HCT116 (cell line): ENCODE results near the gene SLC6A13. TPM values are rescaled to one million over a fixed set of nuclear protein-coding genes. Genes with fewer than 3 reads are reported as not detected.

Experiments
- ATAC-seq: fragments of 200-7000 bp; cut with Tn5 transposase; 2 replicates; pipeline ENCODE4 v1.9.1; 2020; ENCODE audit warnings: mild to moderate bottlenecking, moderate library complexity
- BruUV-seq: library from RNA; stranded (reverse); fragments of 400-500 nt; replicated peaks from 2 replicates; lab custom pipeline; 2021; lab: Mats Ljungman, UMichigan
- CTCF ChIA-PET: fragments of 300-600 bp; sonication (Branson Sonifier 250); formaldehyde crosslinking; loops from one replicate; lab custom pipeline; 2021; ENCODE audit warnings: antibody characterized with exemption; lab: Charles Lee
- POLR2A ChIA-PET: fragments of 300-600, 350-600 bp; sonication (Branson Sonifier 250); formaldehyde crosslinking; loops from one replicate; lab custom pipeline; 2021; ENCODE audit warnings: antibody characterized with exemption; lab: Charles Lee
- RAD21 ChIA-PET, 2 experiments: fragments of 300-600 bp; sonication (Branson Sonifier 250); formaldehyde crosslinking; loops; one replicate each; lab custom pipeline; 2023; ENCODE audit warnings: low total read pairs in 2 of 2; ENCODE audit not compliant: uncharacterized antibody in 2 of 2, unreplicated experiment in 2 of 2, low non-redundant PET in 1 of 2; lab: Charles Lee
- DNase-seq: peaks from one replicate; pipeline ENCODE4 v3.0.0-alpha.2; 2010; ENCODE audit warnings: low read depth, low spot score
- H2AFZ ChIP-seq: fragments of 200-600 bp; shearing (Covaris generic), sonication (generic); 2 replicates; pipeline ENCODE4 v1.6.1; 2017; ENCODE audit warnings: low read depth, mixed run types, mixed read lengths, antibody characterized with exemption, low read length; ENCODE audit not compliant: poor library complexity, severe bottlenecking
- H3K27ac ChIP-seq: 2 replicates; pipeline ENCODE4 v1.5.1; 2012; ENCODE audit warnings: low read depth, low read length
- H3K27me3 ChIP-seq: fragments of 200-600 bp; sonication (generic); 2 replicates; pipeline ENCODE4 v1.6.1; 2016; ENCODE audit warnings: mixed run types, low read length, mixed read lengths; ENCODE audit not compliant: insufficient read depth
- H3K36me3 ChIP-seq, 2 experiments: fragments of 200-500 bp in 1 of 2; fragments of 200-600 bp in 1 of 2; sonication (Bioruptor generic) in 1 of 2; sonication (generic) in 1 of 2; 2 replicates each; pipeline versions ENCODE4 v1.5.1 to v1.6.1; 2014 to 2016; ENCODE audit warnings: low read length in 2 of 2, inconsistent platforms in 1 of 2, mixed read lengths in 1 of 2, mixed run types in 1 of 2; ENCODE audit not compliant: insufficient read depth in 2 of 2, control insufficient read depth in 1 of 2
- H3K4me1 ChIP-seq, 2 experiments: fragments of 200-600 bp in 1 of 2; sonication (generic) in 1 of 2; 2 replicates each; pipeline versions ENCODE4 v1.5.1 to v1.6.1; 2012 to 2017; ENCODE audit warnings: low read length in 2 of 2, inconsistent platforms in 1 of 2, mild to moderate bottlenecking in 1 of 2, mixed read lengths in 1 of 2, mixed run types in 1 of 2, moderate library complexity in 1 of 2; ENCODE audit not compliant: insufficient read depth in 2 of 2, control insufficient read depth in 1 of 2
- H3K4me2 ChIP-seq: fragments of 200-600 bp; sonication (generic); 2 replicates; pipeline ENCODE4 v1.6.1; 2017; ENCODE audit warnings: mixed run types, low read length, mixed read lengths
- H3K4me3 ChIP-seq, 2 experiments: fragments of 200-600 bp in 1 of 2; sonication (generic) in 1 of 2; replicated peaks in 1 of 2; 2 replicates each; pipeline ENCODE4 v1.5.1; 2011 to 2016; ENCODE audit warnings: low read length in 2 of 2, control low read depth in 1 of 2, low read depth in 1 of 2, mild to moderate bottlenecking in 1 of 2, mixed read lengths in 1 of 2, mixed run types in 1 of 2
- H3K79me2 ChIP-seq: fragments of 200-600 bp; sonication (generic); 2 replicates; pipeline ENCODE4 v1.6.1; 2017; ENCODE audit warnings: mild to moderate bottlenecking, mixed run types, low read length, moderate library complexity, mixed read lengths; ENCODE audit not compliant: insufficient read depth
- H3K9ac ChIP-seq: fragments of 200-600 bp; sonication (generic); 2 replicates; pipeline ENCODE4 v1.6.1; 2016; ENCODE audit warnings: low read length, mixed read lengths
- H3K9me2 ChIP-seq: fragments of 200-600 bp; sonication (generic), shearing (Covaris generic); 2 replicates; pipeline ENCODE4 v1.6.1; 2017; ENCODE audit warnings: mixed run types, mild to moderate bottlenecking, moderate library complexity; ENCODE audit not compliant: insufficient read depth
- H3K9me3 ChIP-seq, 2 experiments: fragments of 200-500 bp in 1 of 2; fragments of 200-600 bp in 1 of 2; sonication (Bioruptor generic) in 1 of 2; sonication (generic) in 1 of 2; 2 replicates each; pipeline ENCODE4 v1.6.1; 2014 to 2017; ENCODE audit warnings: low read length in 2 of 2, mixed read lengths in 2 of 2, inconsistent platforms in 1 of 2, low read depth in 1 of 2, mild to moderate bottlenecking in 1 of 2, mixed run types in 1 of 2, moderate library complexity in 1 of 2; ENCODE audit not compliant: control insufficient read depth in 1 of 2, insufficient read depth in 1 of 2
- H4K20me1 ChIP-seq: fragments of 200-600 bp; sonication (generic), shearing (Covaris generic); 2 replicates; pipeline ENCODE4 v1.6.1; 2017; ENCODE audit warnings: mixed run types, mild to moderate bottlenecking, moderate library complexity; ENCODE audit not compliant: insufficient read depth
- CEBPB ChIP-seq: IDR thresholded peaks from 2 replicates; pipeline ENCODE4 v1.6.1; 2012; ENCODE audit warnings: low read depth
- EGR1 ChIP-seq: IDR thresholded peaks from 2 replicates; pipeline ENCODE4 v1.6.1; 2012; ENCODE audit warnings: low read depth
- JUND ChIP-seq: IDR thresholded peaks from 2 replicates; pipeline ENCODE4 v1.6.1; 2012
- RAD21 ChIP-seq: IDR thresholded peaks from 2 replicates; pipeline ENCODE4 v1.6.1; 2012; ENCODE audit warnings: low read depth, mild to moderate bottlenecking
- TCF7L2 ChIP-seq: IDR thresholded peaks from 2 replicates; pipeline ENCODE4 v1.7.0; 2011; ENCODE audit warnings: borderline replicate concordance, inconsistent platforms; ENCODE audit not compliant: insufficient read depth, insufficient read length; ENCODE audit errors: extremely low read depth
- YY1 ChIP-seq: IDR thresholded peaks from 2 replicates; pipeline ENCODE4 v1.6.1; 2011; ENCODE audit warnings: low read length, low read depth, moderate library complexity, mild to moderate bottlenecking; ENCODE audit not compliant: insufficient replicate concordance; ENCODE audit errors: extremely low read depth
- intact Hi-C: fragments of 100-400 bp; cut with micrococcal nuclease; formaldehyde crosslinking; loops from 2 replicates; pipeline ENCODE4 v1.10.0; 2022
- total RNA-seq: library from RNA; stranded (reverse); gene quantifications from one replicate; pipeline ENCODE4 v1.2.1, GENCODE V29; 2021; ENCODE audit not compliant: unreplicated experiment

Gene SLC6A13
- total RNA-seq, 1 experiment from 2014 or later = 0.39 TPM

GRCh38 chr12:178829-179109 lies 83.9 kb downstream of the SLC6A13 start:
- peak overlapping the region; percentile 32 for H3K4me2 ChIP-seq
- DNase-seq (no peak), ATAC-seq (no peak)
- no peak overlapping the region for H3K4me3 ChIP-seq
- H3K4me1 ChIP-seq = peaks cover 9 to 55% of the 10 kb centered on the region in 2 experiments; a peak in 3 of 4 replicates
- H3K27me3 ChIP-seq = no peaks in the 10 kb centered on the region
- ChIA-PET RAD21 (no interaction called here), POLR2A (no interaction called here), CTCF (no interaction called here)
- BruUV-seq = no TSS peak
- H3K9me2 ChIP-seq = no peaks in the 10 kb centered on the region
- no peaks in the 10 kb centered on the region for H4K20me1 ChIP-seq
- H3K9ac ChIP-seq = no peak overlapping the region
- no peaks in the 10 kb centered on the region for H3K36me3 ChIP-seq
- no peak overlapping the region for H3K27ac ChIP-seq
- no peak for TF ChIP-seq CEBPB
- TF ChIP-seq RAD21 = no peak
- no peak for TF ChIP-seq YY1
- no peak for TF ChIP-seq EGR1
- intact Hi-C loops = no loop called here
- H3K79me2 ChIP-seq = no peaks in the 10 kb centered on the region
- no peak overlapping the region for H2AFZ ChIP-seq
- H3K9me3 ChIP-seq = no peaks in the 10 kb centered on the region

GRCh38 chr12:177980-178828 lies 84.4 kb downstream of the SLC6A13 start:
- CTCF ChIA-PET = no interaction called here
- Histone ChIP-seq H2AFZ (no peak overlapping the region), H3K9ac (no peak overlapping the region), H3K9me3 (no peaks in the 10 kb centered on the region), H3K79me2 (no peaks in the 10 kb centered on the region), H3K4me3 (no peak overlapping the region), H3K4me2 (no peak overlapping the region), H3K9me2 (no peaks in the 10 kb centered on the region), H4K20me1 (no peaks in the 10 kb centered on the region), H3K4me1 (peaks cover 9 to 55% of the 10 kb centered on the region in 2 experiments; a peak in 3 of 4 replicates), H3K27me3 (no peaks in the 10 kb centered on the region), H3K27ac (no peak overlapping the region), H3K36me3 (no peaks in the 10 kb centered on the region)
- intact Hi-C loops = no loop called here
- no TSS peak for BruUV-seq
- DNase-seq = no peak
- RAD21 ChIA-PET = no interaction called here
- TF ChIP-seq JUND (no peak), TCF7L2 (no peak)
- TF ChIP-seq, all 23 proteins: peak for 0
- POLR2A ChIA-PET = no interaction called here
- no peak for ATAC-seq
